Gastrocnemius medialis (tissue), 4 donors: ENCODE results near the gene SMURF1.

Source experiments
- POLR2A ChIP-seq, 2 donors: fragments of 450-650 bp; IDR thresholded peaks; one replicate each; pipeline ENCODE4 v1.6.1; 2017; ENCODE audit warnings: antibody characterized with exemption in 2 of 2, mild to moderate bottlenecking in 2 of 2, moderate library complexity in 2 of 2
- TF ChIP-seq, protein P1 (sequence below), 5 experiments: fragments of 450-650 bp in 3 of 5; fragments of 200-600 bp in 2 of 5; sonication (generic) in 2 of 5; IDR thresholded peaks in 4 of 5; conservative IDR thresholded peaks in 1 of 5; 1 replicate in 4 of 5; 2 replicates in 1 of 5; pipeline ENCODE4 v1.5.1; 2016 to 2019; ENCODE audit warnings: antibody characterized with exemption in 5 of 5, mild to moderate bottlenecking in 3 of 5, moderate library complexity in 3 of 5

DNA sequence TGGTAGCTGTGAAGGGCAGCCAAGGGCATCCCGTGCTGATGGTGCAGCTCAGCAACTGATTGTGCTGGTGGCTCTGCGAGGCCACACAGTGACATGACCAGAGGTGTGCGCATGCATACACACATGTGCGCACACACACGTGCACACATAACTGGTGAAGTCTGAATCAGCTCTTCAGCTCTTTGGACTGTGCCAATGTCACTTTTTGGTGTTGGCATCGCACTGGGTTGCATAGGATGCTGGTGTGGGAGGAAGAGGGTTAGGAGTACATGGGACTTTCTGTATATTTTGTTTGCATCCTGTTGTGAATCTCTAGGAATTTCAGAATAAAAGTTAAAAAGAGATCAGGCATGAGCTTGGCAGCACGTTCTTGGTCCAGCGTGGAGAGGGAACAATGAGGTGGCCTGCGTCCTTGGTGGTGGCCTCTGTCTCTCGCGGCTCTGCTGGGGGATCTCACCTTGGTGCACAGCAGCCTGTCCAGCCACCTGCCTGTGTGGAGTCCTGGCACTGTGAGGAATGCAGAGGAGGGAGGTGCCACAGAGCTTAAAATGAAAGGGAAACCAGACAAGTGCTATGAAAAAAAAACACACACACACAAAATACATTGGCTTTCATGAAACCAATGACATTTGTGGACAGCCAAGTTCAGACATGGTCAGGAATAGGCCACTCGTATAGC lies 141.6 kb downstream of the SMURF1 start:
- TF ChIP-seq, protein P1, sequence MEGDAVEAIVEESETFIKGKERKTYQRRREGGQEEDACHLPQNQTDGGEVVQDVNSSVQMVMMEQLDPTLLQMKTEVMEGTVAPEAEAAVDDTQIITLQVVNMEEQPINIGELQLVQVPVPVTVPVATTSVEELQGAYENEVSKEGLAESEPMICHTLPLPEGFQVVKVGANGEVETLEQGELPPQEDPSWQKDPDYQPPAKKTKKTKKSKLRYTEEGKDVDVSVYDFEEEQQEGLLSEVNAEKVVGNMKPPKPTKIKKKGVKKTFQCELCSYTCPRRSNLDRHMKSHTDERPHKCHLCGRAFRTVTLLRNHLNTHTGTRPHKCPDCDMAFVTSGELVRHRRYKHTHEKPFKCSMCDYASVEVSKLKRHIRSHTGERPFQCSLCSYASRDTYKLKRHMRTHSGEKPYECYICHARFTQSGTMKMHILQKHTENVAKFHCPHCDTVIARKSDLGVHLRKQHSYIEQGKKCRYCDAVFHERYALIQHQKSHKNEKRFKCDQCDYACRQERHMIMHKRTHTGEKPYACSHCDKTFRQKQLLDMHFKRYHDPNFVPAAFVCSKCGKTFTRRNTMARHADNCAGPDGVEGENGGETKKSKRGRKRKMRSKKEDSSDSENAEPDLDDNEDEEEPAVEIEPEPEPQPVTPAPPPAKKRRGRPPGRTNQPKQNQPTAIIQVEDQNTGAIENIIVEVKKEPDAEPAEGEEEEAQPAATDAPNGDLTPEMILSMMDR (IDR thresholded peaks at IDR 0.05 in 4 of 5, conservative IDR thresholded peaks at IDR 0.05 in 1 of 5), result no peak
- no peak for TF ChIP-seq POLR2A (IDR thresholded peaks at IDR 0.05)
